ENCODE measurements around the gene TMEM156. TPM values are rescaled to one million over a fixed set of nuclear protein-coding genes. Genes with fewer than 3 reads are reported as not detected.

Gene TMEM156
- total and polyA plus RNA-seq, 2 of the 4 experiments (the other 2 are of a cell fraction) = 0.53 to 0.54 TPM

- ATAC-seq (ENCODE audit: low read depth) = no peak; the same call in none of the 2 replicates
- H2AK9ac ChIP-seq (replicated peaks; ENCODE audit: low read depth, low read length, poor library complexity) = peak overlapping the region; percentile 47
- peak overlapping the region; percentile 93 for H3K14ac ChIP-seq (replicated peaks; ENCODE audit: low read depth, low read length)
- peaks cover 20% of the 10 kb centered on the region for H3K4me1 ChIP-seq (ENCODE audit: control insufficient read depth, insufficient read depth, low read length)
- peak overlapping the region; percentile 48; the same call in 1 of the 2 replicates for H2AK5ac ChIP-seq (ENCODE audit: low read depth, low read length)
- peaks cover 3% of the 10 kb centered on the region for H3K9me1 ChIP-seq (ENCODE audit: insufficient read depth, low read length)
- peaks cover 5 to 28% of the 10 kb centered on the region in 2 experiments; a peak in 3 of 4 replicates for H3K79me1 ChIP-seq (ENCODE audit: low read depth in 1 of 2, low read length in 2 of 2)
- peak overlapping the region; percentile 1; the same call in 2 of the 3 replicates for H2BK15ac ChIP-seq (ENCODE audit: low read depth, low read length)
- BruUV-seq (replicated peaks) = no TSS peak
- dilution Hi-C loops (cut with HindIII; ENCODE audit: low sequenced_read_pairs, unreplicated experiment) = no loop called here
- intact Hi-C loops (cut with micrococcal nuclease) = loop anchor here (1.0 kb wide), 1 partner anchor 97 kb away; no protein-coding TSS in a partner anchor
- WGBS, 2 experiments (ENCODE audit: extremely low coverage in 2 of 2, insufficient read length in 1 of 2) = 1% methylated on average over 12 of the region's 82 CpGs; no CpG with 5 or more reads in 1 of the 2 experiments
- H3K4me3 ChIP-seq (ENCODE audit: insufficient read depth, low read depth, low read length) = peak overlapping the region; percentile 93
- CTCF ChIA-PET = no interaction called here
- H3K18ac ChIP-seq (ENCODE audit: low read depth, low read length) = peak overlapping the region; percentile 85
- H2BK5ac ChIP-seq (ENCODE audit: low read depth, low read length, poor library complexity, severe bottlenecking) = peak overlapping the region; percentile 89
- H3K27ac ChIP-seq (ENCODE audit: insufficient read depth, low read length) = peak overlapping the region; percentile 98
- peak overlapping the region; percentile 94 for H4K5ac ChIP-seq (ENCODE audit: low read depth, low read length)
- H2AFZ ChIP-seq (replicated peaks; ENCODE audit: low read length, poor library complexity) = peak overlapping the region; percentile 79
- in situ Hi-C loops (cut with MboI; ENCODE audit: low sequenced_read_pairs) = no loop called here
- 0 out of 2 replicates have a peak overlapping the region, but pooled peaks have one; percentile 11 for H2BK20ac ChIP-seq (ENCODE audit: low read depth, low read length)
- H3K27me3 ChIP-seq (ENCODE audit: control insufficient read depth, insufficient read depth, low read length) = no peaks in the 10 kb centered on the region
- H4K91ac ChIP-seq (ENCODE audit: insufficient read depth, low read depth, low read length) = peak overlapping the region; percentile 76
- TF ChIP-seq BHLHE40 (IDR thresholded peaks at IDR 0.05; ENCODE audit: low read depth, low read length) (no peak), MAZ (IDR thresholded peaks at IDR 0.05; ENCODE audit: borderline replicate concordance, low read depth, low read length) (peak; percentile 34; the same call in 1 of the 2 replicates)
- H3K4ac ChIP-seq (ENCODE audit: low read depth, low read length) = peak overlapping the region; percentile 88
- peak overlapping the region; percentile 85 to 88; a peak in 3 of 4 replicates for H4K8ac ChIP-seq (ENCODE audit: low read depth in 2 of 2, low read length in 2 of 2)
- peak overlapping the region; percentile 82 for H2BK120ac ChIP-seq (ENCODE audit: low read depth, low read length)
- H3K9ac ChIP-seq (ENCODE audit: low read depth, low read length) = peak overlapping the region; percentile 100
- H3K4me2 ChIP-seq (ENCODE audit: low read depth, low read length) = peak overlapping the region; percentile 68
- H3K36me3 ChIP-seq (ENCODE audit: control insufficient read depth, insufficient read depth, low read length) = peaks cover 3% of the 10 kb centered on the region
- peak overlapping the region; percentile 92 for H3K23ac ChIP-seq (ENCODE audit: low read depth, low read length)
- peaks cover 24% of the 10 kb centered on the region for H4K20me1 ChIP-seq (ENCODE audit: insufficient read depth, low read length)
- peak overlapping the region; percentile 97 for H3K56ac ChIP-seq (ENCODE audit: extremely low read depth, insufficient read depth, low read length)
- POLR2A ChIA-PET (ENCODE audit: unreplicated experiment) = interaction anchor here (0.7 to 1.7 kb wide), 5 partner anchors 87 to 98 kb away, joined by 3 to 5 read pairs (median 4); no protein-coding TSS in a partner anchor
- no peaks in the 10 kb centered on the region for H3K9me3 ChIP-seq (ENCODE audit: control insufficient read depth, insufficient read depth, low read length)
- no peak for DNase-seq
Observed at GRCh38 chr4:39044956-39045826, 13.0 kb upstream of the TMEM156 start.

All from IMR-90 (cell line).